H1 (cell line): Measurements from ENCODE around the gene CD52. TPM values are rescaled to one million over a fixed set of nuclear protein-coding genes. Genes with fewer than 3 reads are reported as not detected.

Experiments used
- CTCF ChIA-PET: fragments of 300-600 bp; sonication (Branson Sonifier 250); formaldehyde crosslinking; loops from one replicate; lab custom pipeline; 2021; ENCODE audit not compliant: partially characterized antibody; lab: Charles Lee
- POLR2A ChIA-PET: fragments of 300-600 bp; sonication (Branson Sonifier 250); formaldehyde crosslinking; loops from one replicate; lab custom pipeline; 2021; ENCODE audit warnings: inconsistent platforms; ENCODE audit not compliant: partially characterized antibody; lab: Charles Lee
- DNase-seq, 2 experiments: peaks; one replicate each; pipeline versions ENCODE4 v3.0.0 to v3.0.0-alpha.2; 2010 to 2022; ENCODE audit warnings: low spot score in 2 of 2, low read depth in 1 of 2, mixed read lengths in 1 of 2
- FAIRE-seq: peaks from 2 replicates; lab custom pipeline; 2011; peaks lifted over from hg19 to GRCh38; lab: Jason Lieb, UNC
- H2AFZ ChIP-seq: 2 replicates; pipeline ENCODE4 v1.8.1; 2012; ENCODE audit warnings: low read length, inconsistent platforms
- H2AK5ac ChIP-seq: 2 replicates; pipeline ENCODE4 v1.6.1; 2013; ENCODE audit warnings: low read depth, low read length
- H2BK120ac ChIP-seq: replicated peaks from 2 replicates; pipeline ENCODE3; 2013; ENCODE audit warnings: low read depth, low read length, inconsistent platforms
- H2BK12ac ChIP-seq: 2 replicates; pipeline ENCODE4 v1.6.1; 2013; ENCODE audit warnings: low read depth, low read length
- H2BK15ac ChIP-seq: 2 replicates; pipeline ENCODE4 v1.6.1; 2013; ENCODE audit warnings: low read length
- H2BK20ac ChIP-seq: 2 replicates; pipeline ENCODE4 v1.6.1; 2013; ENCODE audit warnings: low read length
- H2BK5ac ChIP-seq: 2 replicates; pipeline ENCODE4 v1.6.1; 2013; ENCODE audit warnings: low read depth, low read length
- H3K14ac ChIP-seq: 2 replicates; pipeline ENCODE4 v1.6.1; 2013; ENCODE audit warnings: inconsistent platforms; ENCODE audit not compliant: insufficient read length
- H3K18ac ChIP-seq: 2 replicates; pipeline ENCODE4 v1.6.1; 2013; ENCODE audit warnings: low read length; ENCODE audit errors: extremely low read depth
- H3K23ac ChIP-seq: 2 replicates; pipeline ENCODE4 v1.6.1; 2013; ENCODE audit warnings: inconsistent platforms; ENCODE audit not compliant: insufficient read length
- H3K23me2 ChIP-seq: 2 replicates; pipeline ENCODE4 v1.6.1; 2013; ENCODE audit warnings: low read depth, low read length
- H3K27ac ChIP-seq: 2 replicates; pipeline ENCODE4 v1.6.1; 2011; ENCODE audit warnings: low read depth, low read length, inconsistent platforms
- H3K27me3 ChIP-seq, 4 experiments: replicated peaks in 1 of 4; 1 replicate in 1 of 4; 2 replicates in 3 of 4; pipeline versions ENCODE4 v1.6.1 to v1.8.1; 2011 to 2013; ENCODE audit warnings: low read length in 3 of 4, mild to moderate bottlenecking in 3 of 4, inconsistent platforms in 2 of 4, mixed read lengths in 2 of 4, moderate library complexity in 1 of 4; ENCODE audit not compliant: control insufficient read depth in 3 of 4, insufficient read depth in 3 of 4; ENCODE audit errors: extremely low read depth in 1 of 4
- H3K36me3 ChIP-seq, 4 experiments: 2 replicates each; pipeline versions ENCODE4 v1.6.1 to v1.8.1; 2011 to 2013; ENCODE audit warnings: mild to moderate bottlenecking in 4 of 4, low read length in 3 of 4, moderate library complexity in 2 of 4, control low read depth in 1 of 4, inconsistent platforms in 1 of 4; ENCODE audit not compliant: insufficient read depth in 4 of 4, control insufficient read depth in 2 of 4
- H3K4ac ChIP-seq: replicated peaks from 2 replicates; pipeline ENCODE3; 2013; ENCODE audit warnings: low read length, low read depth, mixed read lengths, inconsistent platforms; ENCODE audit not compliant: insufficient read length
- H3K4me1 ChIP-seq, 4 experiments: replicated peaks in 1 of 4; 1 replicate in 1 of 4; 2 replicates in 3 of 4; pipeline versions ENCODE4 v1.6.1 to v1.8.1; 2011 to 2013; ENCODE audit warnings: low read length in 3 of 4, inconsistent platforms in 2 of 4, mixed read lengths in 1 of 4; ENCODE audit not compliant: insufficient read depth in 4 of 4, control insufficient read depth in 3 of 4
- H3K4me2 ChIP-seq, 2 experiments: 2 replicates each; pipeline versions ENCODE4 v1.6.1 to v1.8.1; 2011 to 2013; ENCODE audit warnings: low read depth in 2 of 2, low read length in 2 of 2, control low read depth in 1 of 2, inconsistent platforms in 1 of 2, mild to moderate bottlenecking in 1 of 2; ENCODE audit not compliant: insufficient read depth in 1 of 2
- H3K4me3 ChIP-seq, 4 experiments: fragments of 200-600, 300-600 bp in 1 of 4; sonication (generic), shearing (Covaris generic), sonication (Bioruptor Twin) in 1 of 4; 2 replicates each; pipeline versions ENCODE4 v1.5.1 to v1.8.1; 2011 to 2016; ENCODE audit warnings: low read length in 4 of 4, low read depth in 3 of 4, control low read depth in 2 of 4, inconsistent platforms in 2 of 4, mild to moderate bottlenecking in 2 of 4, mixed read lengths in 1 of 4, moderate library complexity in 1 of 4; ENCODE audit not compliant: insufficient read depth in 2 of 4; ENCODE audit errors: extremely low read depth in 1 of 4
- H3K56ac ChIP-seq: replicated peaks from 2 replicates; pipeline ENCODE3; 2013; ENCODE audit warnings: low read depth, mild to moderate bottlenecking, mixed read lengths, low read length, inconsistent platforms; ENCODE audit not compliant: insufficient read length
- H3K79me1 ChIP-seq: 2 replicates; pipeline ENCODE4 v1.6.1; 2013; ENCODE audit warnings: low read depth, low read length, control low read depth
- H3K79me2 ChIP-seq, 2 experiments: 2 replicates each; pipeline versions ENCODE4 v1.6.1 to v1.8.1; 2012 to 2013; ENCODE audit warnings: low read length in 2 of 2, mild to moderate bottlenecking in 2 of 2, inconsistent platforms in 1 of 2; ENCODE audit not compliant: insufficient read depth in 2 of 2, control insufficient read depth in 1 of 2
- H3K9ac ChIP-seq, 4 experiments: replicated peaks in 1 of 4; 1 replicate in 1 of 4; 2 replicates in 3 of 4; pipeline versions ENCODE4 v1.6.1 to v1.8.1; 2011 to 2013; ENCODE audit warnings: low read depth in 3 of 4, low read length in 3 of 4, control low read depth in 2 of 4, mild to moderate bottlenecking in 2 of 4, moderate library complexity in 2 of 4, inconsistent platforms in 1 of 4; ENCODE audit errors: extremely low read depth in 1 of 4
- H3K9me3 ChIP-seq, 2 experiments: 2 replicates each; pipeline versions ENCODE4 v1.6.1 to v1.8.1; 2012 to 2013; ENCODE audit warnings: mild to moderate bottlenecking in 2 of 2, moderate library complexity in 2 of 2, control low read depth in 1 of 2, inconsistent platforms in 1 of 2, low read depth in 1 of 2, low read length in 1 of 2, mixed read lengths in 1 of 2; ENCODE audit not compliant: insufficient read depth in 2 of 2
- H4K20me1 ChIP-seq, 2 experiments: replicated peaks in 1 of 2; 2 replicates each; pipeline versions ENCODE3 to v1.8.1; 2011 to 2013; ENCODE audit warnings: inconsistent platforms in 2 of 2, low read length in 2 of 2, mild to moderate bottlenecking in 1 of 2; ENCODE audit not compliant: insufficient read depth in 2 of 2, control insufficient read depth in 1 of 2
- H4K5ac ChIP-seq: 2 replicates; pipeline ENCODE4 v1.6.1; 2013; ENCODE audit warnings: low read length, low read depth, mixed read lengths, inconsistent platforms; ENCODE audit not compliant: insufficient read length
- H4K8ac ChIP-seq: 2 replicates; pipeline ENCODE4 v1.8.0; 2013; ENCODE audit warnings: mild to moderate bottlenecking, moderate library complexity, low read length, inconsistent platforms; ENCODE audit not compliant: insufficient read depth; ENCODE audit errors: extremely low read depth
- H4K91ac ChIP-seq: replicated peaks from 2 replicates; pipeline ENCODE3; 2013; ENCODE audit warnings: low read length, mixed read lengths, inconsistent platforms; ENCODE audit not compliant: insufficient read length
- CEBPB ChIP-seq: IDR thresholded peaks from 2 replicates; pipeline ENCODE4 v1.6.1; 2012; ENCODE audit warnings: low read depth, low read length
- CTBP2 ChIP-seq: IDR thresholded peaks from 2 replicates; pipeline ENCODE4 v1.7.0; 2011; ENCODE audit warnings: borderline replicate concordance, mild to moderate bottlenecking, moderate library complexity, mixed read lengths, low read length; ENCODE audit not compliant: insufficient read depth, insufficient read length
- GTF2F1 ChIP-seq: IDR thresholded peaks from 2 replicates; pipeline ENCODE4 v1.6.1; 2012; ENCODE audit warnings: low read depth, low read length, improper control_type of control experiment, borderline replicate concordance
- KDM4A ChIP-seq: IDR thresholded peaks from one replicate; pipeline ENCODE4 v1.7.1; 2012; ENCODE audit warnings: low read depth, mild to moderate bottlenecking, moderate library complexity, low read length, inconsistent platforms; ENCODE audit not compliant: severe bottlenecking
- SAP30 ChIP-seq: fragments of 300-600 bp; sonication (generic); IDR thresholded peaks from 2 replicates; pipeline ENCODE4 v1.7.1; 2012; ENCODE audit warnings: low read length, moderate library complexity, mild to moderate bottlenecking, inconsistent platforms; ENCODE audit not compliant: insufficient read depth, insufficient replicate concordance
- SIX5 ChIP-seq: IDR thresholded peaks from 2 replicates; pipeline ENCODE4 v1.6.1; 2011; ENCODE audit warnings: mild to moderate bottlenecking, low read depth, low read length
- SRF ChIP-seq: IDR thresholded peaks from 2 replicates; pipeline ENCODE4 v1.6.1; 2011; ENCODE audit warnings: mild to moderate bottlenecking, low read depth, low read length, moderate library complexity
- WGBS, 2 experiments: shearing (Covaris generic) in 1 of 2; methylation state at CpG; one replicate each; pipeline versions ENCODE4 v1.1.6 to v1.1.7; 2013 to 2015; ENCODE audit warnings: low lambda C conversion rate in 2 of 2, mixed read lengths in 2 of 2, inconsistent platforms in 1 of 2, low coverage in 1 of 2, missing lambda C conversion rate in 1 of 2; ENCODE audit not compliant: insufficient replicate concordance in 2 of 2, insufficient coverage in 1 of 2, insufficient read length in 1 of 2; ENCODE audit errors: extremely low coverage in 1 of 2, missing lambda C conversion rate in 1 of 2; 5-methylcytosine and 5-hydroxymethylcytosine counted together
- polyA plus RNA-seq, 7 experiments: library from polyadenylated mRNA; depleted of rRNA in 3 of 7; stranded (reverse) in 5 of 7; unstranded in 2 of 7; fragments of >200 nt in 5 of 7; fragments of 200-250 nt in 2 of 7; gene quantifications; 1 replicate in 5 of 7; 2 replicates in 1 of 7; 4 replicates in 1 of 7; pipeline versions ENCODE4 v1.2.1 to v1.2.3, GENCODE V29; 2011 to 2013; ENCODE audit warnings: missing spikeins in 2 of 7, mixed read lengths in 2 of 7
- total RNA-seq: library from RNA; stranded (reverse); fragmentation: NEBNext Ultra II Directional; extraction: Animal tissue kit (Norgen Biotek cat#: 25700); gene quantifications from 2 replicates; pipeline ENCODE4 v1.2.1, GENCODE V29; 2021

CD52 gene
- total and polyA plus RNA-seq, 2 of the 8 experiments (the other 6 are each of a cell fraction or from before 2014, with no cell fraction given): 2.4 to 3.1 TPM

DNA sequence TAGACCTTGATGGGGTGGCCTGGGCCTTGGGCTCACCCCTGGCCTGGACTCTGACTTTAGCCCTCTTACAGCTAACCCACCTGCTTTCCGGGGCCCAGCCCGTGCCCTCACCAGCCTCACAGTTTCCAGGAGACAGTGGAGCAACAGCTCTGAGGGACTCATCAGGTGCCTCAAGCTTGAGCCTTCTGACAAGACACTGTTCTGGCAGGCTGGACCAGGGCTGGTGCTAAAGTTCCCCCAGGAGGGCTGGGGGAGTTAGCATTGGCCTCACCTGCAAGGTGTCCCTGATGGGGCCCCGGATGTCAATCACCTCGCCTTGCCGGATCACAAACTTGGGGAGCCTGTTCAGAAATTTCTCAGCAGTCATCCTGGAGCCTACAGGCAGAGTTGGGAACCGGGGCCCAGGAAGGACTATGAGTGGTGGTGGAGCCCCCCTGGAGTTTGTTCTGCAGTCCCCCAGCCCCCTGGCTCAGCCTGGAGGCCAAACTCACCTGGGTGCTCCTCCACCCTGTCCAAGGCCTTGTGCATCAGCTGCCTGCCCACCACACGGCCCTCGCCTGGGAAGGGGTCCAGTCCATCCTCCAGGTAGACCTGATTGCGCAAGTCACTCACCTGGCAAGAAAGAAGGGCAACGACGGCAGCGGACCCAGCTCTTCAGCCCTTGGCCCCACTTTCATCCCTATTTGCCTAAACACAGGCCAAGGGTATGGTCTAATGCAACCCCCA is 33.7 kb upstream of the CD52 start:
- no peak overlapping the region for H3K18ac ChIP-seq
- H2AFZ ChIP-seq: no peak overlapping the region
- H3K23ac ChIP-seq: no peak overlapping the region
- 91% methylated on average over 12 of the region's 12 CpGs; no CpG with 5 or more reads in 1 of the 2 experiments for WGBS, 2 experiments
- no peak overlapping the region for H4K91ac ChIP-seq
- no peak overlapping the region for H2AK5ac ChIP-seq
- H3K9me3 ChIP-seq: no peaks in the 10 kb centered on the region
- peaks cover 0 to 5% of the 10 kb centered on the region in 2 experiments; a peak in 1 of 4 replicates for H3K79me2 ChIP-seq
- no peak overlapping the region for H3K4me2 ChIP-seq
- ChIA-PET CTCF (interaction anchor here (0.6 to 39.7 kb wide), 25 partner anchors 8 to 257 kb away, joined by 3 to 1530 read pairs (median 10); partner anchors contain the start of genes CATSPER4, CD52, CNKSR1 and CRYBG2), POLR2A (interaction anchor here (0.7 to 3.2 kb wide), 10 partner anchors 17 to 188 kb away, joined by 3 to 27 read pairs (median 4); partner anchors contain the start of genes CD52, CRYBG2, HMGN2 and LIN28A)
- no peak overlapping the region for H4K5ac ChIP-seq
- no peak for FAIRE-seq
- no peak overlapping the region for H3K4ac ChIP-seq
- 0 out of 2 replicates have a peak overlapping the region, but pooled peaks have one; percentile 32 for H2BK20ac ChIP-seq
- no peak overlapping the region for H3K27ac ChIP-seq
- peaks cover 0 to 4% (median 0%) of the 10 kb centered on the region in 4 experiments; a peak in 1 of 8 replicates for H3K36me3 ChIP-seq
- H2BK12ac ChIP-seq: 0 out of 2 replicates have a peak overlapping the region, but pooled peaks have one; percentile 28
- no peak overlapping the region; a peak in 1 of 7 replicates for H3K9ac ChIP-seq
- H3K4me3 ChIP-seq: no peak overlapping the region
- H3K14ac ChIP-seq: no peak overlapping the region
- H2BK120ac ChIP-seq: no peak overlapping the region
- no peaks in the 10 kb centered on the region for H3K27me3 ChIP-seq
- H2BK5ac ChIP-seq: no peak overlapping the region
- no peak for DNase-seq
- 0 out of 2 replicates have a peak overlapping the region, but pooled peaks have one; percentile 10 for H2BK15ac ChIP-seq
- TF ChIP-seq SIX5 (no peak), SRF (no peak), CEBPB (peak; percentile 84), KDM4A (no peak), CTBP2 (no peak), GTF2F1 (no peak), SAP30 (no peak)
- no peaks in the 10 kb centered on the region for H3K79me1 ChIP-seq
- no peak overlapping the region for H3K56ac ChIP-seq
- peaks cover 9% of the 10 kb centered on the region; the same call in 1 of the 2 replicates for H3K23me2 ChIP-seq
- peaks cover 8 to 34% (median 22%) of the 10 kb centered on the region in 4 experiments for H3K4me1 ChIP-seq
- H4K20me1 ChIP-seq: peaks cover 4 to 17% of the 10 kb centered on the region in 2 experiments
- H4K8ac ChIP-seq: no peak overlapping the region
